PFSK-1 (cell line): Measurements from ENCODE around the gene MRPS18B.

ENCODE experiments used
- FOXP2 ChIP-seq: optimal IDR thresholded peaks from 2 replicates; pipeline ENCODE3; 2011; ENCODE audit warnings: borderline replicate concordance, control low read depth, inconsistent platforms; ENCODE audit not compliant: insufficient read depth; ENCODE audit errors: extremely low read length, extremely low read depth
- POLR2AphosphoS5 ChIP-seq: IDR thresholded peaks from 2 replicates; pipeline ENCODE4 v1.6.1; 2012; ENCODE audit warnings: low read depth, mild to moderate bottlenecking, control low read depth, low read length, moderate library complexity
- REST ChIP-seq, 2 experiments: IDR thresholded peaks; 2 replicates each; pipeline versions ENCODE4 v1.6.1 to v1.8.0; 2011 to 2012; ENCODE audit warnings: low read depth in 2 of 2, low read length in 2 of 2, control low read depth in 1 of 2, inconsistent platforms in 1 of 2, mild to moderate bottlenecking in 1 of 2, moderate library complexity in 1 of 2; ENCODE audit not compliant: insufficient read depth in 1 of 2
- SIN3A ChIP-seq: IDR thresholded peaks from 2 replicates; pipeline ENCODE4 v1.6.1; 2012; ENCODE audit warnings: mild to moderate bottlenecking, low read length, moderate library complexity, borderline replicate concordance; ENCODE audit not compliant: insufficient read depth
- TAF1 ChIP-seq: IDR thresholded peaks from 2 replicates; pipeline ENCODE4 v1.6.1; 2012; ENCODE audit warnings: low read length, control low read depth, borderline replicate concordance; ENCODE audit not compliant: insufficient read depth

GRCh38 chr6:30589754-30590358, 27.8 kb upstream of the MRPS18B start:
- TF ChIP-seq POLR2AphosphoS5: no peak
- no peak for TF ChIP-seq SIN3A
- TF ChIP-seq REST (IDR thresholded peaks at IDR 0.05; ENCODE audit: insufficient read depth in 1 of 2, low read depth in 2 of 2, low read length in 2 of 2): no peak
- TF ChIP-seq TAF1: no peak
- TF ChIP-seq FOXP2: no peak
